ENCODE results near the gene FCAR. TPM values are rescaled to one million over a fixed set of nuclear protein-coding genes. Genes with fewer than 3 reads are reported as not detected.
"Not testable (repeated sequence)": the region's sequence is repeated elsewhere in the genome, so short reads cannot be mapped to it uniquely, and the experiment has no call there.

Gene FCAR
- total and polyA plus RNA-seq, 2 experiments from 2014 or later = not detected

- no peak for TF ChIP-seq NANOG (IDR thresholded peaks at IDR 0.05; ENCODE audit: borderline replicate concordance)
- no peak for TF ChIP-seq ZNF331 (CRISPR knock-in tag; IDR thresholded peaks at IDR 0.05; ENCODE audit: low read depth)
- TF ChIP-seq CREB1 (CRISPR knock-in tag; IDR thresholded peaks at IDR 0.05; ENCODE audit: low read depth) = no peak
- no peak for TF ChIP-seq EZH2 (IDR thresholded peaks at IDR 0.05; ENCODE audit: low read depth, unreplicated experiment)
- TF ChIP-seq CTCF (conservative IDR thresholded peaks at IDR 0.05; ENCODE audit: low read depth in 2 of 2) = no peak
Measured at GRCh38 chr19:54903303-54903702, 29.3 kb downstream of the FCAR start (continued).

- H3K36me3 Mint-ChIP-seq (ENCODE audit: low read depth); H3K4me3 ChIP-seq; H3K79me2 ChIP-seq (replicated peaks; ENCODE audit: insufficient read depth); H3F3A ChIP-seq (replicated peaks; ENCODE audit: low read depth); H3K27me3 ChIP-seq (ENCODE audit: insufficient read depth); H3K4me3 Mint-ChIP-seq; H4K20me1 ChIP-seq (replicated peaks; ENCODE audit: insufficient read depth); H3K27me3 Mint-ChIP-seq (ENCODE audit: insufficient read depth, low read depth, poor library complexity); H3K9me2 ChIP-seq (ENCODE audit: insufficient read depth); H3K36me3 ChIP-seq (ENCODE audit: insufficient read depth); H3K27ac ChIP-seq (ENCODE audit: low read depth); H3K27ac Mint-ChIP-seq; H3K4me2 ChIP-seq; ATAC-seq; DNase-seq (ENCODE audit: low spot score); H2AFZ ChIP-seq: not testable (repeated sequence)
- H3K4me1 ChIP-seq (ENCODE audit: insufficient read depth) = peaks cover 18% of the 10 kb centered on the region; the same call in 1 of the 2 replicates
- H3K9me3 Mint-ChIP-seq = peaks cover 22% of the 10 kb centered on the region
- H3K4me1 Mint-ChIP-seq = peaks cover 19% of the 10 kb centered on the region; the same call in 2 of the 3 replicates
Measured at GRCh38 chr19:54904261-54904660, 30.2 kb downstream of the FCAR start.

- H3K27ac Mint-ChIP-seq = no peak overlapping the region
Measured at GRCh38 chr19:54905421-54905802, 31.4 kb downstream of the FCAR start.

More at GRCh38 chr19:54905421-54905802, 31.4 kb downstream of the FCAR start:
- Histone ChIP-seq H3K4me2 (peak overlapping the region; percentile 64), H2AFZ (no peak overlapping the region; the same call in 1 of the 2 replicates), H4K20me1 (replicated peaks; ENCODE audit: insufficient read depth) (no peaks in the 10 kb centered on the region), H3K27ac (ENCODE audit: low read depth) (0 out of 2 replicates have a peak overlapping the region, but pooled peaks have one; percentile 59), H3K27me3 (ENCODE audit: insufficient read depth) (no peaks in the 10 kb centered on the region), H3K36me3 (ENCODE audit: insufficient read depth) (no peaks in the 10 kb centered on the region), H3K4me1 (ENCODE audit: insufficient read depth) (peaks cover 18% of the 10 kb centered on the region; the same call in 1 of the 2 replicates), H3K79me2 (replicated peaks; ENCODE audit: insufficient read depth) (no peaks in the 10 kb centered on the region), H3K9me2 (ENCODE audit: insufficient read depth) (no peaks in the 10 kb centered on the region), H3F3A (replicated peaks; ENCODE audit: low read depth) (peaks cover 5% of the 10 kb centered on the region; the same call in 1 of the 2 replicates), H3K4me3 (no peak overlapping the region)
- peaks cover 15% of the 10 kb centered on the region; the same call in 2 of the 3 replicates for H3K4me1 Mint-ChIP-seq
- peaks cover 18% of the 10 kb centered on the region for H3K9me3 Mint-ChIP-seq
- peaks cover 2% of the 10 kb centered on the region; the same call in 1 of the 3 replicates for H3K36me3 Mint-ChIP-seq (ENCODE audit: low read depth)
- H3K4me3 Mint-ChIP-seq = no peak overlapping the region
- ATAC-seq = no peak
- no peak for TF ChIP-seq CTCF (conservative IDR thresholded peaks at IDR 0.05; ENCODE audit: low read depth in 2 of 2)
- no peak for TF ChIP-seq STAT1 (IDR thresholded peaks at IDR 0.05; ENCODE audit: unreplicated experiment)
- TF ChIP-seq EZH2phosphoT487 (IDR thresholded peaks at IDR 0.05; ENCODE audit: unreplicated experiment) = no peak
- peaks cover 2% of the 10 kb centered on the region for H3K27me3 Mint-ChIP-seq (ENCODE audit: insufficient read depth, low read depth, poor library complexity)
- no peak for DNase-seq (ENCODE audit: low spot score)
